NCI-H2171 treated with DMSO at 0.1 percent for 48 hours (cell line): ENCODE results near the gene ABCD1.
"Not testable (repeated sequence)": the region's sequence is repeated elsewhere in the genome, so short reads cannot be mapped to it uniquely, and the experiment has no call there.

Experiments used
- DNase-seq: peaks from one replicate; lab custom pipeline; 2025; lab: John Stamatoyannopoulos, UW

ABCD1 gene

DNA sequence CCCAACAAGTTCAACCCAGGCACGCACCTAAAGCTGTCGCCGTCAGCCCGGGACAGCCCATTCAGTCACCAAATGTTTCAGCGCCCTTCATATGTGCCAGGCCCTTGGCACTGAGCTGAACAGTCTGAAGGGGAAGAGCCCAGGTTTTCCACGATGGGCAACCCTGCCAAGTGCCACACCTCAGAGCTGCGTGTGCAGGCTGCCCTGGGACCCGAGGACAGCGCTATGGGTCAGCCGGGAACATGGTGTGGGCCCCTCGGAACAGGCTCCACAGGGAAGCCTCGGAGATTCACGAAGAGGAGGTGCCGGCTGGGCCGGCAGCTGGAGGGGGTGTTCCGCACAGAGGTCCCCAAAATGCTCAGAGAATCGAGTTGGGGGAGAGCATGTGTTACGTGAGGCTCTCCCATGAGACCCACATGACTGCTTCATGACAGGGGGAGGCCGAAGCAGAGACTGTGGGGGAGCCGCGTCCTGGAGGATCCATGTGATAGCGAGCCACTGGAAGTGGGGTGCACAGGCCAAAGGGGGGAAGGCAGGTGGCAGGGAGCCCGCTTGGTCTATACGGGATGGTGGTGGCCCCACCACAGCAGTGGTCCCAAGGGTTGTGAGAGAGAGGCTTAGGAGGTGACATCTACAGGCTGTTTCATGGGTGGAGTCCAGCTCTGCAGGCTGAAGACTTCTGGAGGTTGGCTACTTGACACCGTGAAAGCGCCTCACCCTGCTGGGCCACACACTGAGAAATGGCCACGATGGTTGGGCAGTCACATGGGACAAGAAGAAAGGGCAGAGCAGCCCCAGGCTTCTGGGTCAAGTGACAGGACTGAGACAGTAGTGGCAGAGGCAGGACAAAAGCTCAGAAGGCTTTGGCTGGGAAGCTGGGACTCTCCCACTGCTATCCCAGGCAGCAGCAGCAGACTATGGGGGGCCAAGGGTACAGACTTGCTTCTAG, 14.7 kb upstream of the ABCD1 start:
- no peak for DNase-seq

DNA sequence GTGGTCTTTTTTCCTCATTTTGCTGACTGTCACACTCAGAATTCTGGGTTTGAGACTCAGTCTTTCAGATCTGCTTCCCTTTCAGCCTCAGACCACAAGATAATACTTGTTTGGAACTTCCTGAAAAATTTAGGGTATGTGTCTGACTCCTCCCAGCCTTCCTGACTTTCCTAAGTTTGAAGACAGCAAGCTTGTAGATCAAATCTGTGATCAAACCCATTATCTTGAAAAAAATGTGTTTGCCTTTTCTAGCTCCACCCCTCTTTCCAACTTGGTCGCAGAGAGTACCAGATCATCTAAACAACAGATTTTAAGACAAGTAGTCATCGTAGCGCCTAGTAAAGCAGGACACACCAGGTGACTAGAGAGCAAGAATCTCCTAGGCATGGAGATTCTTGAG, 10.4 kb upstream of the ABCD1 start:
- no peak for DNase-seq

DNA sequence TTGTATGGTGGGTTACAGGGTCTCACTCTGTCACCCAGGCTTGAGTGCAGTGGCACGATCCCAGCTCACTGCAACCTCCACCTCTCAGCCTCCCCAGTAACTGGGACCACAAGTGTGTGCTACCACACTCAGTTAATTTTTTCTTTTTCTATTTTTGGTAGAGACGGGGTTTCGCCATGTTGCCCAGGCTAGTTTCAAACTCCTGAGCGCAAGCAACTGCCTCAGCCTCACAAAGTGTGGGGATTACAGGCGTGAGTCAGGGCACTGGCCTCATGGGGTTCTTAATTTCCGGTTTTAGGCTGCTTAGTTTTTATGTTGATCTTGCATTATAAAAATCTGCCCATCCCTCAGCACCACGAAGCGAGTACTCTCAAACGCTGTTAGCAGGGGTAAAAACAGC, 7.2 kb upstream of the ABCD1 start:
- no peak for DNase-seq

DNA sequence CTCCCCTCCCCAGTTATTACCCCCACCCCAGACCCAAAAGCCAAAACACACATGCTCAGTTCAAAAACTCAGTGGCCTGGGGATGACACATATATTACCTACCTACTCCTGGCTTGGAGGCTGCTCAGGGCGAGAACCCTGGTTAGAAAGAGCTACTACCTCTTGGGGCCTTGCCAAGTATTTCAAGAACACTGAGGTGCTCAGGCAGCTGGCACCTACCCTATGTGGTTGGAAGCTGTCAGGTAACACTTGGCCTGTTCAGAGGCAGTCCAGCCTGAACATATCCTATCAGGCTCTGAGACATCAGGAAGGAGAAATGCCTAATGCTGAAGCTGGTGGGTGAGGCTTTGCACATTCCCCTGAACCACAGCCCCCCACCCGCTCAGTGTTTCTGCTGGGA, 5.4 kb upstream of the ABCD1 start:
- DNase-seq: no peak

DNA sequence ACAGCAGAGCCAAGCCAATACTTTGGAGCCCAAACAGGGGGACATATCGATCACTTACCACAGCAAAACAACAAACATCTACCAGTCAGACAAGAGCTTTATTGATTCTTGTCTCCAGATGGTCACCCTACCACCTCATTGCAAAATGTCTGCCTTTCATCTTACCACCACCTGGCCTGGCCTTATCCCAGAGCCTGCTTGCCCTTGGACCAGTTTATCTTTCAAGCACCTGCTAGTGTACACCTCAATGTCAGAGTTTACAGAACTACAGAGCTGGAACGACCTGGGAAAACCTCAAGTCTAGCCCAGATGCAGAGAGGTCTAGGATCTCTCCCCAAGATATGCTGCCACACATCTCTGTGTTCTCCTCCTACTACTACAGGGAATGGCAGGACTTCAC, 5.0 kb upstream of the ABCD1 start:
- DNase-seq: no peak

DNA sequence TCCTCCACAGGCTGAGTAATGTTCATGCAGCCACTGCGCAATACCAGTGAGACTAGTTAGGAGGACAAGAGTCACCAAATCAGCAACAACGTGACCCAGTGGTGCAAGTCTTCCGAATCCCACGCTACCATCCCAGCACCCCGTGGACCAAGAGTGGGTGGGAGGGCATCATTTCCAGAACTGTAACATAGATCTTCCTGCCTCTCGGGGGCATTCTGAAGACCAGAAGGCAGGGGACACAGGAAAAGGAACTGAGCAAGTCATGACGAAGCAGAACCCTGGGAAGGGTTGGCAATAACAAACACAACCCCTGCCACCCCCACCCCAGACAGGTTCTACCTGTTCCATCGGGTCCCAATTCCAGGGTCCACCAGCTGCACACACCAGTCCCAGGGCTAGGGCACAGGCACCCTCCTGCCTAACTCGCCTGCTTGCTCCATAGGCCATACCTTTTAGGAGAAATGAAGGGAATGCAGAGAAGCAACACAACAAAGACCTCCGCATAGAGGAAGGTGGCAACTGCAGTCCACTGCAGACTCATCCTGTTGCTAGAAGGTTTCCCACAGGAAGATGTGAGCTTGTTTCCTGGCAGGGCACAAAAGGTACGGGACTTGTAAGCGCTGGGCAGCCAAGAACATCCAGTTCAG, 1.8 kb upstream of the ABCD1 start:
- DNase-seq: no peak

DNA sequence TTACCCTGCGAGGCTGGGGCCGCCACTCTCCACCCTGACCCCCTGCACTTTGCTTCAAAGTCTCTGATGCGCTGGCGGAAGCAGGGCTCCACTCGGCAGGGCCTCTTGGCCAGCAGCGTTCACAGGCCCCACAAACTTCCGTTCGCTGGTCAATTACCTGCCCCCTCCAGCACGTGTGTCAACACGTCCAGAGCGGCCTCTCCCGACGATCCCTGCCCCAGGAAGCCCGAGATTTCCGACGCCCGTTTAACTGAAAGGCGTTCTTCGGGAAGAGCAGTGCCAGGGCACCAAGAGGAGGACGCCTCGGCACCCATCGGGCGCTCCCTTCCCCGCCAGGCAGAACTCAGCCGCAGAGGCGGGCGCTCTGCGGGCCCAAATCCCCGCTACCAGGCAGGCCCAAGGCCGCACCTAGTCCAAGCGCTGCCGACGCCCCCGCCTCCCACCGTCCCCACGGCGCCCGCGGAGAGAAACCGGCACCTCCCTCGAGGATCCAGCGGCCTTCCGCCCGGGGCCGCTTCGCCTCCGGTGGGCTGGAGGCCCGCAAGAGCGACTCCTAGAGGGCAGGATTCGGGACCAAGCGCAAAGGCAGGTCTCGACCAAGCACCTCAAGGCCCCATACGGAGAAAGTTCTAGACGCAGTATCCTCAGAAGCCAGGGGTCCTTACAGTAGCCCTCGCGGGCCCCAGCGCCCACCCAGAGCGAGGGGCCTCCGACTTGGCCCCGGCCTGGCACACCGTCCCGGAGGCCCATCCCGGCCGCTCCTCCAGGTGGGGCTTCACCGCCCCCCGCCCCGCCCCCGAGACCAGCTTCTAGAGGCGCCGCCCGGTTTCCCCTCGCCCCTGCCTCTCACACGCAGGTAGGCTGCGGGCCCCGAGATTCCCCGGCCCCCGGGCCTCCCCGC, 1.1 kb upstream of the ABCD1 start:
- peak; percentile 37 for DNase-seq

DNA sequence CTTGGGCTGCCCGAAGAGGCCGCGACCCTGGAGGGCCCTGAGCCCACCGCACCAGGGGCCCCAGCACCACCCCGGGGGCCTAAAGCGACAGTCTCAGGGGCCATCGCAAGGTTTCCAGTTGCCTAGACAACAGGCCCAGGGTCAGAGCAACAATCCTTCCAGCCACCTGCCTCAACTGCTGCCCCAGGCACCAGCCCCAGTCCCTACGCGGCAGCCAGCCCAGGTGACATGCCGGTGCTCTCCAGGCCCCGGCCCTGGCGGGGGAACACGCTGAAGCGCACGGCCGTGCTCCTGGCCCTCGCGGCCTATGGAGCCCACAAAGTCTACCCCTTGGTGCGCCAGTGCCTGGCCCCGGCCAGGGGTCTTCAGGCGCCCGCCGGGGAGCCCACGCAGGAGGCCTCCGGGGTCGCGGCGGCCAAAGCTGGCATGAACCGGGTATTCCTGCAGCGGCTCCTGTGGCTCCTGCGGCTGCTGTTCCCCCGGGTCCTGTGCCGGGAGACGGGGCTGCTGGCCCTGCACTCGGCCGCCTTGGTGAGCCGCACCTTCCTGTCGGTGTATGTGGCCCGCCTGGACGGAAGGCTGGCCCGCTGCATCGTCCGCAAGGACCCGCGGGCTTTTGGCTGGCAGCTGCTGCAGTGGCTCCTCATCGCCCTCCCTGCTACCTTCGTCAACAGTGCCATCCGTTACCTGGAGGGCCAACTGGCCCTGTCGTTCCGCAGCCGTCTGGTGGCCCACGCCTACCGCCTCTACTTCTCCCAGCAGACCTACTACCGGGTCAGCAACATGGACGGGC, 579 bp downstream of the ABCD1 start:
- no peak for DNase-seq

DNA sequence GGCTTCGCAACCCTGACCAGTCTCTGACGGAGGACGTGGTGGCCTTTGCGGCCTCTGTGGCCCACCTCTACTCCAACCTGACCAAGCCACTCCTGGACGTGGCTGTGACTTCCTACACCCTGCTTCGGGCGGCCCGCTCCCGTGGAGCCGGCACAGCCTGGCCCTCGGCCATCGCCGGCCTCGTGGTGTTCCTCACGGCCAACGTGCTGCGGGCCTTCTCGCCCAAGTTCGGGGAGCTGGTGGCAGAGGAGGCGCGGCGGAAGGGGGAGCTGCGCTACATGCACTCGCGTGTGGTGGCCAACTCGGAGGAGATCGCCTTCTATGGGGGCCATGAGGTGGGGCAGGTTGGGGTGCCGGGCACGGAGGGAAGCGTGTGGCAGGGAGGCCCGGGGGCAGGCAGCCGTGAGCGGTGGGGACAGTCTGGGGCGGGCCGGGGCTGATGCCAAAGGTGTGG, 1.2 kb downstream of the ABCD1 start:
- DNase-seq: no peak

DNA sequence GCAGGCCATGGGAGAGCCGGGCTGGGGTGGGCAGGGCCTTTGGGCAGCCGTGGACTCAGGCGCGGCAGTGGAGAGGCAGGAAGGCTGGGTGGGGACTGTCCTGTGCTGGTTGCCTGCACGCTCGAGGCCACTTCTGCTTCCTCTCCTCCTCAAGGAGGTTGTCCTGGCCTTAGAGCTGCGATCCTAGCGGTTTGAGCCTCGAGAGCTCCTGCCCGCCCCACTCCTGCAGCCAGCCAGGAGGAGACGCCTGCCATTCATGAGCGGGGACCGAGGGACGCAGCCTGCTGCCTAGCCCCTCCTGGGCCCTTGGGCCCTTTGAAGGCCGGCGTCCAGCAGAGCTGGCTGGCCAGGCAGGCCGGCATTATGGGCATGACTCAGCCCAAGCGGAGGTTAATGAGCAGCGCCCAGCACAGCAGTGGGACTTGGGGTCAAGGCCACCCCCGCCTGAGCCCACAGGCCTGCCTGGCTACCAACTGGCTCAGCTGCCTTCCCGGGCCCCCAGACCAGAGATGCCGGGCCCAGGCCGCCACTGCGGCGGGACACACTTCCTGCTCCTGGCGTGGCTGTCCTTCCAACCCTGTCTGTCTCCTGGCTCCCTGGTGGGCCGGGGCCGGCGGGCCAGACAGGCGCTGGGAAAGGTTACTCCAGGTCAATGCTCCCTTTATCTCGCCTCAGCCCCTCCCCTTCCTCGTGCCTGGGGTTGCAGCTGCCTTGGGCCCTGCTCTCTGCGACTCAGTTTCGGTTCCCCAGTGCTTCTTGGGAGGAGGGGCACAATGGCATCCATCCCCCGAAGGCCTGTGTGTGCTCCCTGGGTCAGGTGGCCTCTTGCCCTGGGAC, 1.8 kb downstream of the ABCD1 start:
- DNase-seq: no peak

DNA sequence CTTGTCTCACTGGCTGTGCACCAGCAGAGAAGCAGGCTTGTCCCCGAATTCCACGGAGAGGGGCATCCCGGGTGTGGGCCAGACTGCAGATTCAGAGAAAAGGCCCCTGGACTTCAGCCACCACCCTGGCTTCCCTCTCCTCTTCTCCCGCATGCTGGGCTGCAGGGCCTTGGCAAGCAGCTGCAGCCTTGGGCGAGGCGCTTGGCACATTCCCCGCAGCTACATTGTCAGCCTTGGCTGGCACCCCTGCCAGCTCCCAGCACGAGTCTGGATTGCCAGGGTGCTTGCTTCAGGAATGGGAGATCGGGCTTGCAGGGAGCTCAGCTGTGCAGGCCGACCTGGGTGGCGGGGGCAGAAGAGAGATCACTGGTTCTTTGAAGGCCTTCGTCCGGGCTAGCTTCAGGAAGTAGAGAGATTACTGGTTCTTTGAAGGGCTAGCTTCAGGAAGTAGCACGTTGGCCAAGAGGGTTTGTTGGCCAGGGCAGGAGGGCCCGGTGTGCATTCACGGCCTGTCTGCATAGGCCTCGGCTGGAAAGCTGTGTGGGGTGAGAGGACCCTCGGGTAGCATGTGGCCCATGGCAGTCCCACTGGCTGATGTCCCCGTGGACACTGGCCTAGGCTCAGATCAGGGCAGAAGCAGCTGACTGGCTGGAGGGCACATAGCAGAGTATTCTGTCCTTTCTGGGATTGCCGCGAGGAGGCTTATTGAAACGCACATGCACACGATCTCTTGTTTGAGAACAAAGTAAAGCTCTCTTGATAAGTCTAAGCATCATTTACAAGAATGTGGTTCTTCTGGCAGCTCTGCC, 2.7 kb downstream of the ABCD1 start:
- no peak for DNase-seq

DNA sequence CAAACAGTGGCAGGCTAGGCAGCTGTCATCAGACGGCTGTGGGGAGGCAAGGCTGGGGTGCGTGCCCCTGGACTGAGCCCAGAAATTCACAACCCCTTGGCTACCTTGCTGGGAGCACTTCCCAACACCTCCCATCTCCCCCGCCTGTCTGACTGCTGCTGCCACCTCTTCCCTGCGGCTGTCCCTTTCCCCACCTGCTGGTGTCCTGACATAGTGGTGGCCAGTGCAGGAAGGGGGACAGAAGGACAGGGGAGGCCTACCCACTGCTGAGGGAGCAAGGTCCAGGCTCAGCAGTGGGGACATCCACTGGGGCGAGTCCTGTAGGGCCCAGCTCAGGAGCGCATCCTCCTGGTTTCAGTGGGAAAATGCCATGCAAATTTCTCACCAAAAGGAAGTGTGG, 3.4 kb downstream of the ABCD1 start:
- no peak for DNase-seq

DNA sequence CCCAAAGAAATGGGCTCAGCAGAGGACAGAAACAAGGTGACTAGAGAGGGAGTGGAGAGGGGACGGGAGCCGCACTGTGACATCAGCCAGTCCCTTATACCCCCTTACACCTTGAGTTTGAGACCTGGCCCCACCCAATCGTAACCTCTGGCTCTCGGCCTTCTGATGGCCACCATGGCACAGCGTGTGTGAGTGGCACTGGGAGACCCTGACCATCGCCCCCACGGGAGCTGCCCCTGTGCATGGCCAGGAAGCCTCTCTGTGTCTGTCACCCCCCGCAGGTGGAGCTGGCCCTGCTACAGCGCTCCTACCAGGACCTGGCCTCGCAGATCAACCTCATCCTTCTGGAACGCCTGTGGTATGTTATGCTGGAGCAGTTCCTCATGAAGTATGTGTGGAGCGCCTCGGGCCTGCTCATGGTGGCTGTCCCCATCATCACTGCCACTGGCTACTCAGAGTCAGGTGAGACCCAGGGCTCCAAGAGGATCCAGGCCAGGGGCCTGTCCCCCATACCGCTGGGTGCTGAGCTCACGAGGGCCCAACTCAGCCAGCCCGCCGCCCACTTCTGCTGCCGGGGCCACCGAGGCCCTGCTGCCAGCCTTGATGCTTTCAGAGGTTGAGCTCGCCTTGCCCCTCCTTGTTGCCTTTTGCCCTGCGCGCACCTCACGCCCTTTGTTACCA, 4.4 kb downstream of the ABCD1 start:
- no peak for DNase-seq

DNA sequence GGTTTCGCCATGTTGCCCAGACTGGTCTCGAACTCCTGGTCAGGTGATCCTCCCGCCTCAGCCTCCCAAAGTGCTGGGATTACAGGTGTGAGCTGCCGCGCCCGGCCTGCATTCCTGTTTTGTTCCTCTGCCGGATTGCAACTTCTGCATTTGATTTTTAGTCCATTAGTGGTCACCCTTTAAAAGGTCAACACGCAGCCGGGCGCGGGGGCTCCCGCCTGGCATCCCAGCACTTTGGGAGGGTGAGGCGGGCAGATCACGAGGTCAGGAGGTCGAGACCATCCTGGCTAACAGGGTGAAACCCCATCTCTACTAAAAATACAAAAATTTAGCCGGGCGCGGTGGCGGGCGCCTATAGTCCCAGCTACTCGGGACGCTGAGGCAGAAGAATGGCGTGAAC, 5.5 kb downstream of the ABCD1 start:
- not testable (repeated sequence) for DNase-seq

DNA sequence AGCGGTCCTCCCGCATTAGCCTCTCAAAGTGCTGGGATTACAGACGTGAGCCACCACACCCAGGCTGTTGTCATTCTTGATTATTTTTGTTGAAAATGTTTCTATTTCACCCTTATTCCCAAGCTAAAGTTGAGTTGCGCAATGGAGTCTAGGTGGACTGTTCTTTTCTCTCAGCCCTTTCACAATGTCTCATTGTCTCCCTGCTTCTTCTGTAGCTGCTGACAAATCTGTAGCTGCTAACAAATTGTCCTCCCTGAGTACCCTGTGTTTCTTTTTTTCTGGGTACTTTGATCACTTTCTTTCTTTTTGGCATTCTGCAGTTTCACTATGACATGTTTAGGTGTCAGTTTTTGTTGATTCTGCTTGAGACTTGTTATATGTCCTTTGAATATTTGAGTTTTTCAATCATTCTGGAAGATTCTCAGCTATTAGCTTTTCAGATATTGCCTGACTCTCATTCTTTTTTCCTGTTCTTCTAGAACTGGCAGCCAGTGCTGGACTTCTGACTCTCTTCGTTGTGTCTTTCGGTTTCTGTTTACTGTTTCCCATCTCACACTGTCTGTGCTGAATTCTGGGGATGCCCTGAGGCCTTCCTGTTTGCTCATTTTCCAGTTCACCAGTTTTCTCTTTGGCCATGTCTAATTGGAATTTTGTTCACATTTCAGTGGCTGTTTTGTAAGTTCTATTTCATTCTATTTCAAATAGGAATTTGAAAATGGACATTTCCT, 6.6 kb downstream of the ABCD1 start:
- DNase-seq: no peak

DNA sequence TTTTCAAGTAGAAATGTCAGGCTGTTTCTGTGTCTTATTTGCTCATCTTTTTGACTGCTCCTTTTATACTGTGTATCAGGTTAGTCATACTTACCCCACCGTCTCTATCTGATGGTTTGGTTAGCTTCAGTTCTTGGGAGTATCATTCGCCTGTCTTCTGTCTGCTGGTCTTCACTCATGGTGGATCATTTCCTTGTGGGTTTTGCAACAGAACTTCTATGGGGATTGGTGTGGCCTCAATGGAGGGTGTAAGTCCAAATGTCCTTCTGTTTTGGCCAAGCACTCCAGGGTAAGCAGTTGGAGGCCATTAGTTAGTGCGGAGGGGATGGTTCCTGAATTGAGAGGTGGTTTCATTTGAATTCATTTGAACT, 7.2 kb downstream of the ABCD1 start:
- DNase-seq: no peak

DNA sequence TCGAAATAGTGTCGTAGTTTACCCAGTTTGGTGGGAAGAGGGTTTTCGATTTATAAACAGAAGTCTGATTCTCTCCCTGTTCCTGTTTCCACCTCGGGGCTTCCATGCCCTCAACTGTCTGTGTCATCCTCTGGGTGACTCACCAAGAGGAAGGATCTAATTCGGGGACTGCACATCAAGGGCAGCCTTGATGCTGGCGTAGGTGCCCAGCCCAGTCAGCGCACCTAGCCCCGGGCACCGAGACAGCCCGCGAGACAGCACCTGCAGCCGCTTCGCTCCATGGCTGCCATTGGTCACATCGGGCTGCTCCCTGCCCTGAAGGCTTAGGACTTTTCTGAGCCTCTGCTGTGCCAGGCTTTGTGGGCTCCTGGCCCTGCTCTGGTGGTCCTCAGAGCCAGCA, 7.7 kb downstream of the ABCD1 start:
- no peak for DNase-seq

DNA sequence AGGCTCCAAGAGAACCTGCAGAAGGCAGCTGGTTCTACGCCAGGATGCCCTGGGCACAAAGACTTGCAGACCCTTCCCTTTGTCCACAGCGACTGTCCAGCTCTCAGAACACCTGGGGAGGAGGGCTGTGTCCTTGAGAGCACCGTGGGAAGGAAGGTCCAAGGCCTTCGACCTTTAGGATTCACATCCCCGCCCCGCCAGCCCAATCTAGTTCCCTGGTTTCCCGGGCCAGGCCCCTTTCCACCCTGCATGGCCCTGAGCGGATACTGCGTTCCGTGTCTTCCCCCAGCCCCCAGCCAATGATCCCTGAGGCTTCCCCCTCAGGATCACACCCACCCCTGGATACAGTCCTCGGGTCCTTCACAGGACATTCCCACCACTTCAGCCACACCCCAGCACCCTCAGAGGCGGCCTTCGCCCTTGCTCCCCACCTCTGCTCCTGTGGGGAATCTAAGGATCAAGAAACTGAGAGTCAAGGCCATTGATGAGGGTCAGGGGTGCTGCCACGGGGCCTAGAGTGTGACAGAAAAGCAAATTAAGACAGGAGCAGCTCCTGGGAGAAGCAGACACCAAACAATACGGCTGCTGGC, 9.1 kb downstream of the ABCD1 start:
- no peak for DNase-seq
